ENCODE measurements around the gene AKAP7.

- TF ChIP-seq POLR2AphosphoS5 (IDR thresholded peaks at IDR 0.05; ENCODE audit: borderline replicate concordance, low read depth, low read length), result no peak
- no peak for TF ChIP-seq EZH2 (IDR thresholded peaks at IDR 0.05)
- no peak for TF ChIP-seq FOXP2 (optimal IDR thresholded peaks at IDR 0.05; ENCODE audit: control extremely low read depth, extremely low read length, insufficient read depth)
Observed at GRCh38 chr6:131116321-131116720, 18.9 kb upstream of the AKAP7 start.
